Fibroblast of villous mesenchyme (primary cell): ENCODE results near the gene IGLON5. TPM values are rescaled to one million over a fixed set of nuclear protein-coding genes. Genes with fewer than 3 reads are reported as not detected.

ENCODE experiments used
- DNase-seq: peaks from one replicate; pipeline ENCODE4 v3.0.0-alpha.2; 2010; ENCODE audit warnings: low read depth
- H3K4me3 ChIP-seq: 2 replicates; pipeline ENCODE4 v1.5.1; 2011; ENCODE audit warnings: low read depth, mild to moderate bottlenecking, low read length
- total RNA-seq: library from RNA; depleted of rRNA; stranded (reverse); fragments of >200 nt; gene quantifications from 2 replicates; pipeline ENCODE4 v1.2.3, GENCODE V29; 2012
- TF ChIP-seq, protein P1 (sequence below): IDR thresholded peaks from 2 replicates; pipeline ENCODE4 v1.5.1; 2012; ENCODE audit warnings: low read depth, mild to moderate bottlenecking, low read length; ENCODE audit not compliant: insufficient read depth

The IGLON5 gene
- total RNA-seq, 1 donor = not detected

DNA sequence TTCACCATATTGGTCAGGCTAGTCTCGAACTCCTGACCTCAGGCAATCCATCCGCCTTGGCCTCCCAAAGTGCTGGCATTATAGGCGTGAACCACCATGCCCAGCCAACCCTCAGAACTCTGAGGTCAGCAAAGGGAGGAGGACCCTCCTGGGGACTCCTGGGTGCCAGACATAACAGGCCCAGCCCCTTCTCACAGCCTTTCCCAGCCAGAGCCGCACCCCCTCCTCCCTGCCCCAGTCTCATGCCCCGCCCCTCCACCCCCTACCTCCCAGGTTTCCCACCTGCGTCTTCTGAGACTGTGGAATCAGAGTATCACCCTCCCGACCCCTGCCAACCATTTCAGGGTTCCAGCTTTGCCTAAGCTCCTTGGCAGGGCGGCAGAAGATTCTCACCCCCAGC lies 5.2 kb downstream of the IGLON5 start:
- TF ChIP-seq, protein P1, sequence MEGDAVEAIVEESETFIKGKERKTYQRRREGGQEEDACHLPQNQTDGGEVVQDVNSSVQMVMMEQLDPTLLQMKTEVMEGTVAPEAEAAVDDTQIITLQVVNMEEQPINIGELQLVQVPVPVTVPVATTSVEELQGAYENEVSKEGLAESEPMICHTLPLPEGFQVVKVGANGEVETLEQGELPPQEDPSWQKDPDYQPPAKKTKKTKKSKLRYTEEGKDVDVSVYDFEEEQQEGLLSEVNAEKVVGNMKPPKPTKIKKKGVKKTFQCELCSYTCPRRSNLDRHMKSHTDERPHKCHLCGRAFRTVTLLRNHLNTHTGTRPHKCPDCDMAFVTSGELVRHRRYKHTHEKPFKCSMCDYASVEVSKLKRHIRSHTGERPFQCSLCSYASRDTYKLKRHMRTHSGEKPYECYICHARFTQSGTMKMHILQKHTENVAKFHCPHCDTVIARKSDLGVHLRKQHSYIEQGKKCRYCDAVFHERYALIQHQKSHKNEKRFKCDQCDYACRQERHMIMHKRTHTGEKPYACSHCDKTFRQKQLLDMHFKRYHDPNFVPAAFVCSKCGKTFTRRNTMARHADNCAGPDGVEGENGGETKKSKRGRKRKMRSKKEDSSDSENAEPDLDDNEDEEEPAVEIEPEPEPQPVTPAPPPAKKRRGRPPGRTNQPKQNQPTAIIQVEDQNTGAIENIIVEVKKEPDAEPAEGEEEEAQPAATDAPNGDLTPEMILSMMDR = no peak
- H3K4me3 ChIP-seq = no peak overlapping the region
- DNase-seq = no peak

DNA sequence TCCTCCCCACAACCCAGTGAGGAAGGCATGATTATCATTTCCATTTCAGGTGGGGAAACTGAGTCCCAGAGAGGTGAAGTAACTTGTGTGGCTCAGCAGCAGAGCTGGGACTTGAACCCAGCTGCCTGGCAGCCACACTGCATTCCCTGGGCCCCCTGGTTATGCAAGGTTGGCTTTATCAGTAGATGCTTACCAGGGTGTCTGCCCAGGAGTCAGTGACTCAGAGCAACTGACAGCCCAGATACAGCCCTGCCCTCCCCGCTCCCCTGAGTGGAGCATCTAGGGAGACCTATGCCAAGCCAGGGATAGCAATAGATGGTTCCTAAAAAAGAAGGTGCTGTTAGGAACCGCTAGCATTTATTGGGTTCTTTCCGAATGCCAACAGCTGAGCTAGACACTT lies 5.9 kb downstream of the IGLON5 start:
- TF ChIP-seq, protein P1 = no peak
- no peak overlapping the region for H3K4me3 ChIP-seq
- DNase-seq = no peak

DNA sequence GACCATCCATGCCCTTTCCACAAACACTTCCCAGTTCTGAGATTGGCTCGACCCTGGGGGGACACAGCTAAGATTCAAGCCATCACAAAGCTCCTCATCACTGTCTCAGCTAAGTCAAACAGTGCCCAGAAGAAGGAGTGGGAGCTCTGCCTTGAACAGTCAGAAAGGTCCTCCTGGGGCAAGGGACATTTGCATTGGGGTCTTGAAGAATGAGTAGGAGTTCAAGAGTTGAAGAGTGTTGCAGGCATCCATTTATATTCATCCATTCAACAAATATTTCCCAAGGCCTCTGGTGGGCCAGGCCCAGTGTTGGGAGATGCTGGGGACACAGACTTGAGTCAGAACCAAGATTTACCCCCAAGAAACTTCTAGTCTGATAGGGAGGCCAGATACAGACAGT lies 6.5 kb downstream of the IGLON5 start:
- no peak overlapping the region for H3K4me3 ChIP-seq
- DNase-seq = no peak
- TF ChIP-seq, protein P1 = no peak

DNA sequence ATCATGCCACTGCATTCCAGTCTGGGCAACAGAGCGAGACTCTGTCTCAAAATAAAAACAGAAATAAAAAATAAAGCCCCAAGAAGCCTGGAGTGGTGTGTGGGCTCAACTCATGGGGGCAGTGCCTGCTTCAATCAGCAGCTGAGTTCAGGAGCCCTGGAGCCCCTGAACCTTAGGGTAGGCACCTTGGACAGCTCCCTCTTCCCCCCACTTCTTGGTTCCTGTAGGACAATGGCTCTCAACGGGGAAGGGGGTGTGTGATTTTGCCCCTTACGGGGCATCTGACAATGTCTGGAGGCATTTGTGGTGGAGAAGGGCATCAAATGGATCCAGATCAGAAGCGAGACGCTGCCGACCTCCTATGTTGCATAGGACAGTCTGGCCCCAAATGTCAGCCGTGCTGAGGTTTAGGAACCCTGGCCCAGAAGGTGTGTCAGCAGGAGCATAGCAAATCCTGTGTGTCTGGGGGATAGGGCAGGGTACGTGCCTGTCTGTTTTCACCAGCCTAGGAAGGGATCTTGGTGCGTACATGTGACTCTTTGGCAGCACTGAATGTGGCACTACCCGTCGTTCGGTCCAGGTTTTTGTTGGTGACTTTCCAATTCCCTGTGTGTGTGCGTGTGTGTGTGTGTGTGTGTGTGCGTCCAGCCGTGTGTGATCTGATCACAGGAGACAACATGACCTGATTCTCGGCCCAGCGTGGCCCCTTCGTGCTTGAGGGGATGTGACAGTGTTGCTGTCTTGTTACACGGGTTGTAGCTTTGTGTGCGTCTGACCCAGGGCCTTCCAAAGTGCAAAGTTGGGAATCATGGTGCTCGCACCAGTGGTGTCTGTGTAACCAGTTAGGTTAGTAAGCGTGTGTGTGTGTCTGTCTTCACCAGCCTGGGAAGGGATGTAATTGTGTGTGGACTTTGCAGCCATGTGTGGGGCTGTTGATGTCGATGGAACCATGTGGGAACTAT lies 7.5 kb downstream of the IGLON5 start:
- TF ChIP-seq, protein P1 = no peak
- no peak overlapping the region for H3K4me3 ChIP-seq
- DNase-seq = no peak

DNA sequence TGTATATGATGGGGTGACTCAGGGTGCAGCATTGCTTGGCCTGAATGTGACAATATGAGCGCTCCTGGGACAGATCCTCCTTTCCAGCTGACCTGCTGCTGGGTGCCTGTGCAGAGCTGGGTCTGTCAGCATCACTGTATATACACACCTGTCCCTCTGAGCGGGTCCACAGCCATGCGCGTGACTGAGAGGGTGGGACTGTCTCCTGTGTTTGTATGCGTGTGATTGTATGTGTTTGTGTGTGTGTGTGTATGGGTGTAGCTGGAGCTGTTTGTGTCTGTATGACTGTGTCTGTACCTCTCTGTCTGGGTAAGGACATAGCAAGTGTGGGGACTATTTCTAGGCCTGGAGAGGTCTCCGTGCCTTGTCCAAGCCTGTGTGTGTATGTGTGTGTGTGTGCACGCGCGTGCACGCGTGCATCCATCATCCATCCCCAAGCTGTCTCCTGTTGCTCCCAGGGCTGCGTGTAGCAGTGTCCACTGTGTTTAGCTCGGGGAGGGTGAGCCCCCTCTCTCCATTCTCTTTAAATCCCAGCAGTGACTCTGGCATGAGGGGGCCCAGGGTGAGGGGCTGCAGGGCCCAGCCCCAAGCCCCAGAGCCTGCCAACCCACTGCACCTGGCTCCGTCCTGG lies 8.3 kb downstream of the IGLON5 start:
- TF ChIP-seq, protein P1 = no peak
- no peak overlapping the region for H3K4me3 ChIP-seq
- DNase-seq = no peak

DNA sequence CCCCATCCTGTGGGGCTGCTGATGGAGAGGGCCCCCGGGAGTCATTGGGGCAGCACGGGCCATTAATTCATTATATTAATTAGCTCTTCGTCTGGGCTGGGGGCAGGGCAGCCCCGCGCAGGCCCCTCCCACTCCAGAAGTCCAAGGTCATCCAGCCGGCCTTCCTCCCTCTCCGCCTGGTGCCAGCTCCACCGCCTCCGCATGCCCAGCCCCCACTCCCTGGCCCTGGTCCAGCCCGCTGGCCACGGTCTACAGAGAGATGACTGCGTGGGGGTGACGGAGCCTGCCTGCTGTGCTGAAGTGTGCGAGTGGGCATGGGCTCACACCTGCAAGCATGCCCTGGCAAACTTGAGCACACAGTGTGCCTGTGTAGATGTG lies 8.8 kb downstream of the IGLON5 start:
- no peak overlapping the region for H3K4me3 ChIP-seq
- DNase-seq = no peak
- TF ChIP-seq, protein P1 = no peak
